Gastroesophageal sphincter (tissue), 4 donors: Measurements from ENCODE around the gene SFT2D3. TPM values are rescaled to one million over a fixed set of nuclear protein-coding genes. Genes with fewer than 3 reads are reported as not detected.

Experiments
- ATAC-seq: fragments of 150-250 bp; one replicate; pipeline ENCODE4 v1.9.1; 2016; ENCODE audit warnings: mild to moderate bottlenecking, moderate library complexity
- H3K27ac ChIP-seq, 4 donors: fragments of 200-600 bp; sonication (generic) in 3 of 4; 1 replicate in 3 of 4; 2 replicates in 1 of 4; pipeline ENCODE4 v1.5.1; 2016 to 2019
- H3K27me3 ChIP-seq: fragments of 200-600 bp; sonication (generic); one replicate; pipeline ENCODE4 v1.5.1; 2019
- H3K36me3 ChIP-seq, 2 donors: fragments of 200-600 bp; sonication (generic); one replicate each; pipeline ENCODE4 v1.5.1; 2019; ENCODE audit warnings: control low read depth in 1 of 2
- H3K4me1 ChIP-seq, 3 donors: fragments of 200-600 bp; sonication (generic); 1 replicate in 2 of 3; 2 replicates in 1 of 3; pipeline ENCODE4 v1.5.1; 2016 to 2019; ENCODE audit warnings: control low read depth in 2 of 3
- H3K4me3 ChIP-seq, 2 donors: fragments of 200-600 bp; sonication (generic); one replicate each; pipeline ENCODE4 v1.5.1; 2019; ENCODE audit warnings: mild to moderate bottlenecking in 1 of 2, moderate library complexity in 1 of 2
- H3K9me3 ChIP-seq, 3 donors: fragments of 200-600 bp; sonication (generic); one replicate each; pipeline ENCODE4 v1.5.1; 2017 to 2019; ENCODE audit warnings: control low read depth in 2 of 3
- CTCF ChIP-seq, 4 experiments: fragments of 200-600 bp in 2 of 4; fragments of 450-650 bp in 2 of 4; sonication (generic) in 1 of 4; IDR thresholded peaks; one replicate each; pipeline ENCODE4 v1.5.1; 2017 to 2019; ENCODE audit warnings: antibody characterized with exemption in 4 of 4, mild to moderate bottlenecking in 2 of 4, moderate library complexity in 2 of 4
- EP300 ChIP-seq: sonication (generic); formaldehyde crosslinking; IDR thresholded peaks from one replicate; pipeline ENCODE4 v1.6.1; 2017; ENCODE audit warnings: antibody characterized with exemption, mild to moderate bottlenecking
- POLR2A ChIP-seq, 2 donors: fragments of 450-650 bp; IDR thresholded peaks; one replicate each; pipeline ENCODE4 v1.6.1; 2017; ENCODE audit warnings: antibody characterized with exemption in 2 of 2, mild to moderate bottlenecking in 2 of 2, moderate library complexity in 1 of 2
- POLR2AphosphoS5 ChIP-seq: sonication (generic); formaldehyde crosslinking; IDR thresholded peaks from one replicate; pipeline ENCODE4 v1.6.1; 2017; ENCODE audit warnings: antibody characterized with exemption
- WGBS, 2 donors: methylation state at CpG; one replicate each; pipeline ENCODE4 v1.1.5; 2018; ENCODE audit warnings: low coverage in 1 of 2; 5-methylcytosine and 5-hydroxymethylcytosine counted together
- total RNA-seq, 4 donors: library from RNA; depleted of rRNA; stranded (reverse); fragments of >200 nt; gene quantifications; one replicate each; pipeline ENCODE4 v1.1.0, GENCODE V29; 2016

The SFT2D3 gene
- total RNA-seq, 4 donors from 2014 or later, result 7.2 to 15.2 (median 10.3) TPM

- no peaks in the 10 kb centered on the region for H3K27me3 ChIP-seq
- H3K36me3 ChIP-seq, result no peaks in the 10 kb centered on the region
- H3K4me1 ChIP-seq, result peaks cover 3 to 86% (median 24%) of the 10 kb centered on the region in 3 donors
- H3K27ac ChIP-seq, result peak overlapping the region in 3 of 4 donors; percentile 48 to 98 (median 98)
- H3K9me3 ChIP-seq, result no peaks in the 10 kb centered on the region
- no peak for ATAC-seq
- H3K4me3 ChIP-seq, result no peak overlapping the region
- TF ChIP-seq CTCF (IDR thresholded peaks at IDR 0.05) (no peak), EP300 (no peak), POLR2A (IDR thresholded peaks at IDR 0.05) (no peak), POLR2AphosphoS5 (no peak)
- 29 to 59% methylated on average over 6 to 7 of the region's 7 CpGs for WGBS, 2 donors
Observed at GRCh38 chr2:127669056-127669455, 32.2 kb upstream of the SFT2D3 start.

DNA sequence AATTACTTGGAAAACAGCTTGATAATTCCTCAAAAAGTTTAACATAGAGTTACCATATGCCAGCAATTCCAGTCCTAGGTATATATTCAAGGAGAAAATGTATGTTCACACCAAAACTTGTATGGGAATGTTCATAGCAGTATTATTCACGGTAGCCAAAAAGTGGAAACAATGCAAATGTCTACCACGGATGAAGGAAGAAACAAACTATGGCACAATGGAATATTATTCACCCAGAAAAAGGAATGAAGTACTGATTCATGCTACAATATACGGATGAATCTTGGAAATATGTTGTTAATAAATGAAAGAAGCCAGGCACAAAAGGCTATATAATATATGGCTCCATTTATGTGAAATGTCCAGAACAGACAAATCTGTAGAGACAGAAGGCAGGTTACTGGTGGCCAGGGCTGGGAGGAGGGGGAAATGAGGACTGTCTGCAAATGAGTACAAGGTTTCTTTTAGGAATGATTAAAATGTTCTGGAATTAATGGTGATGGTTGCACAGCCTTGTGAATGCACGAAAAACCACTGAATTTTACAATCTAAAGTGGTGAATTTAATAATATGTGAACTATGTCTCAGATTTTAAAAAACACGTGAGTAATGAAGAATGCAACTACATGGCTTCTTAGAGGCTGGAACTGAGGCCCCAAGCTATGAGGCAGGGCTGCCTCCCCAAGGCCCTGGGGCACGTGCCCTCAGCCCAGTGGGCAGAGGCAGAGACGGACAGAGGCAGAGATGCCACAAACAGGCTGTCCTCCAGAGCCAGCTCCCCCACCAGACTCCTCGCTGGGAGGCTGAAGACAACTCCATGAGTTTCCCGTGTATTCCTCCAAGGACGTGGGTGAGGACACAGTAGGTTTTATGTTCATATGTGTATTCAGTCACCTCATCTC is 31.0 kb upstream of the SFT2D3 start:
- TF ChIP-seq POLR2A (IDR thresholded peaks at IDR 0.05) (no peak), POLR2AphosphoS5 (no peak)
- H3K4me3 ChIP-seq, result peak overlapping the region in 1 of 2 donors; percentile 93
- H3K4me1 ChIP-seq, result peaks cover 3 to 75% (median 16%) of the 10 kb centered on the region in 3 donors
- no peak for ATAC-seq
- H3K27me3 ChIP-seq, result no peaks in the 10 kb centered on the region
- no peaks in the 10 kb centered on the region for H3K9me3 ChIP-seq
- 42 to 53% methylated on average over 4 to 7 of the region's 10 CpGs for WGBS, 2 donors
- H3K36me3 ChIP-seq, result no peaks in the 10 kb centered on the region
- peak overlapping the region; percentile 51 to 98 (median 88) for H3K27ac ChIP-seq

- Histone ChIP-seq H3K4me3 (peak overlapping the region in 1 of 2 donors; percentile 93), H3K27me3 (no peaks in the 10 kb centered on the region), H3K4me1 (peaks cover 2 to 74% (median 9%) of the 10 kb centered on the region in 3 donors), H3K9me3 (no peaks in the 10 kb centered on the region), H3K27ac (peak overlapping the region; percentile 51 to 98 (median 88)), H3K36me3 (no peaks in the 10 kb centered on the region)
- TF ChIP-seq CTCF (IDR thresholded peaks at IDR 0.05) (no peak), EP300 (no peak), POLR2A (IDR thresholded peaks at IDR 0.05) (no peak), POLR2AphosphoS5 (no peak)
- no peak for ATAC-seq
- WGBS, 2 donors, result 64 to 100% methylated on average over 1 to 5 of the region's 5 CpGs
Observed at GRCh38 chr2:127670957-127671290, 30.4 kb upstream of the SFT2D3 start.

DNA sequence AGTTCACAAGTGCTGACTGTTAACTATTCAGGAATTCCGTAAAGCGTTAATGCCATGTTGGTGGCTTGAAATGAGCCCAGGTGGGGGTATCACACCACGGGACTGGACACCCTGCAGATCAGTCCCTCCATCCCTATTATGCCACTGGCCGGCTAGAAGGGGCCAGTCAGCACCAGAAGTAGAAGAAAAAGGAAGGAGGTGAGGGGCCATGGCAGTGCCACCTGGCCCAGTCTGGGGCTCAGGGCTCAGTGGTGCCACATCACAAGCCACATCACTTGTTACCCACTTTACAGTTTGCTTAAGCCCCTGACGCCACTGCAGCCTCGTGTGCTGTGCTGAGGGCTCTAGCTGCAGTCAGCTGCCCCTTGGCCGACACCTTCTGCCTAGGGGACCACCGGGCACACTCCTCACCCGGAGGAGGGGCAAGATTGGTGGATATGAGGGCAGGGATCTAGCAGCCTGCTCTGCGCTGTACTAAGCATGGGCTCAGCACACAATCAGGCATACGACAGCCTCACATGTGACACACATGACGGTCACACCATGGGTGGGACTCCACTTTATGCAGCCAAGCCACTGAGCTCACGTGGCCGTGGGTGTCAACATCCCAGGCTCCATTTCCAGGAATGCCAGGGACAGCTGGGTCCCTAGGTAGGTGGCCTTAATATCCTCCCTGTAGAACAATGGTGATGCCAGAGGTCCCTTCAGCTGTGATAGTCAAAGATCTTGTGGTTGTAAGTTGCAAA is 29.6 kb upstream of the SFT2D3 start:
- Histone ChIP-seq H3K27ac (peak overlapping the region; percentile 98 to 99 (median 98)), H3K4me3 (peak overlapping the region in 1 of 2 donors; percentile 93), H3K36me3 (no peaks in the 10 kb centered on the region), H3K27me3 (no peaks in the 10 kb centered on the region), H3K4me1 (peaks cover 0 to 74% (median 11%) of the 10 kb centered on the region in 3 donors), H3K9me3 (no peaks in the 10 kb centered on the region)
- no peak for ATAC-seq
- TF ChIP-seq EP300 (no peak), POLR2A (IDR thresholded peaks at IDR 0.05) (no peak), POLR2AphosphoS5 (no peak), CTCF (IDR thresholded peaks at IDR 0.05) (no peak)
- WGBS, 2 donors, result 40 to 42% methylated on average over 2 of the region's 14 CpGs

DNA sequence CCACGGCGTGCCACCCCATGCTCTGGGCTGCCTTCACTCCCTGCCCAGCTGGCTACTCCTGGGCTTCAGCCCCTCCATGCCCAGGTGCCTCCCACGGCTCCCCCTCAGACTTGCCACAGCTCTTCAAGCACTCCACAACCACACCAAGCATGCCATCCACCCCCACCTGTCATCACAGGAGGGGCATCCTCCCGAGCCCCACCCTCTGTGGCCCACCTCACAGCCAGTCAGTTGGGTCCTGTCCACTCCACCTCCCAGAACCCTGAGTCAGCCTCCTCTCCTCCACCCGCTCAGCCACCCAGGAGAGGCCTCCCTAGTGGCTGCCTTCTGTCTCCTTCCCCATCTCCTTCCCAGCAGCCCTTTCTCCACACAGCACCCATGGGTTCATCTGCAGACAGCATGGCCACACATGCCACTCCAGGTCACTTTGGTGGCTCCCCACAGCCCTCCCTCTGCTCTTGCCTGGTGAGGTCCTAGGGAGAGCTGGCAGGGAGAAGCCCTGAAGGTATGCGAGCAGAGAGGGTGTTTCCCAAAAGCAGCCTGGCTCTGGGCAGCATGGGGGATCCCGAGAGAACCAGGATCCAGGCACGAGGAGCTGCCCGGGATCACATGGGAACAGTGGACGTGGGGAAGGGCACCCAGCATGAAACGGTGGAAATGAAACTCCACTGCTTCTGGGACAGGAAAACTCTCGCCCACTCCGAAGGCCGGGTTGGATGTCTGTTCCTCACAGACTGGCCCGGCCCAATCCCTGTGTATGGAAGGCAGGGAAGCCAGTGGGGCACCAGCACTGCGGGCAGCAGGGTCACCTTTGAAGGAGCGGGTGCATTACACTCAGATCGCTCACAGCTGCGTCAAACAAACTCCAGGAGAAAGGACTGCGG is 28.7 kb upstream of the SFT2D3 start:
- ATAC-seq, result peak; percentile 6
- no peaks in the 10 kb centered on the region for H3K27me3 ChIP-seq
- WGBS, 2 donors, result 15 to 74% methylated on average over 3 to 11 of the region's 20 CpGs
- no peaks in the 10 kb centered on the region for H3K36me3 ChIP-seq
- TF ChIP-seq POLR2AphosphoS5 (peak; percentile 5), POLR2A (IDR thresholded peaks at IDR 0.05) (peak in 1 of 2 donors; percentile 23), EP300 (no peak), CTCF (IDR thresholded peaks at IDR 0.05) (no peak)
- peak overlapping the region; percentile 93 to 94 for H3K4me3 ChIP-seq
- peak overlapping the region; percentile 98 to 99 (median 98) for H3K27ac ChIP-seq
- peaks cover 0 to 78% (median 12%) of the 10 kb centered on the region in 3 donors for H3K4me1 ChIP-seq
- no peaks in the 10 kb centered on the region for H3K9me3 ChIP-seq
